ENCODE data around the gene AP1G2.

- TF ChIP-seq, protein P1, sequence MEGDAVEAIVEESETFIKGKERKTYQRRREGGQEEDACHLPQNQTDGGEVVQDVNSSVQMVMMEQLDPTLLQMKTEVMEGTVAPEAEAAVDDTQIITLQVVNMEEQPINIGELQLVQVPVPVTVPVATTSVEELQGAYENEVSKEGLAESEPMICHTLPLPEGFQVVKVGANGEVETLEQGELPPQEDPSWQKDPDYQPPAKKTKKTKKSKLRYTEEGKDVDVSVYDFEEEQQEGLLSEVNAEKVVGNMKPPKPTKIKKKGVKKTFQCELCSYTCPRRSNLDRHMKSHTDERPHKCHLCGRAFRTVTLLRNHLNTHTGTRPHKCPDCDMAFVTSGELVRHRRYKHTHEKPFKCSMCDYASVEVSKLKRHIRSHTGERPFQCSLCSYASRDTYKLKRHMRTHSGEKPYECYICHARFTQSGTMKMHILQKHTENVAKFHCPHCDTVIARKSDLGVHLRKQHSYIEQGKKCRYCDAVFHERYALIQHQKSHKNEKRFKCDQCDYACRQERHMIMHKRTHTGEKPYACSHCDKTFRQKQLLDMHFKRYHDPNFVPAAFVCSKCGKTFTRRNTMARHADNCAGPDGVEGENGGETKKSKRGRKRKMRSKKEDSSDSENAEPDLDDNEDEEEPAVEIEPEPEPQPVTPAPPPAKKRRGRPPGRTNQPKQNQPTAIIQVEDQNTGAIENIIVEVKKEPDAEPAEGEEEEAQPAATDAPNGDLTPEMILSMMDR (IDR thresholded peaks at IDR 0.05), result no peak
- TF ChIP-seq GATA2 (CRISPR knock-in tag; IDR thresholded peaks at IDR 0.05), result no peak
These were observed 45.2 kb upstream of the AP1G2 start for GRCh38 chr14:23612802-23613201.
